GM19043 (cell line): ENCODE measurements around the gene TBL2.
"Not testable (repeated sequence)": the region's sequence is repeated elsewhere in the genome, so short reads cannot be mapped to it uniquely, and the experiment has no call there.

ENCODE experiments used
- ATAC-seq: cut with Tn5 transposase; IDR thresholded peaks from one replicate; pipeline ENCODE4 v1.9.1; 2021; ENCODE audit warnings: low read depth; ENCODE audit not compliant: unreplicated experiment

The TBL2 gene, protein sequence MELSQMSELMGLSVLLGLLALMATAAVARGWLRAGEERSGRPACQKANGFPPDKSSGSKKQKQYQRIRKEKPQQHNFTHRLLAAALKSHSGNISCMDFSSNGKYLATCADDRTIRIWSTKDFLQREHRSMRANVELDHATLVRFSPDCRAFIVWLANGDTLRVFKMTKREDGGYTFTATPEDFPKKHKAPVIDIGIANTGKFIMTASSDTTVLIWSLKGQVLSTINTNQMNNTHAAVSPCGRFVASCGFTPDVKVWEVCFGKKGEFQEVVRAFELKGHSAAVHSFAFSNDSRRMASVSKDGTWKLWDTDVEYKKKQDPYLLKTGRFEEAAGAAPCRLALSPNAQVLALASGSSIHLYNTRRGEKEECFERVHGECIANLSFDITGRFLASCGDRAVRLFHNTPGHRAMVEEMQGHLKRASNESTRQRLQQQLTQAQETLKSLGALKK

DNA sequence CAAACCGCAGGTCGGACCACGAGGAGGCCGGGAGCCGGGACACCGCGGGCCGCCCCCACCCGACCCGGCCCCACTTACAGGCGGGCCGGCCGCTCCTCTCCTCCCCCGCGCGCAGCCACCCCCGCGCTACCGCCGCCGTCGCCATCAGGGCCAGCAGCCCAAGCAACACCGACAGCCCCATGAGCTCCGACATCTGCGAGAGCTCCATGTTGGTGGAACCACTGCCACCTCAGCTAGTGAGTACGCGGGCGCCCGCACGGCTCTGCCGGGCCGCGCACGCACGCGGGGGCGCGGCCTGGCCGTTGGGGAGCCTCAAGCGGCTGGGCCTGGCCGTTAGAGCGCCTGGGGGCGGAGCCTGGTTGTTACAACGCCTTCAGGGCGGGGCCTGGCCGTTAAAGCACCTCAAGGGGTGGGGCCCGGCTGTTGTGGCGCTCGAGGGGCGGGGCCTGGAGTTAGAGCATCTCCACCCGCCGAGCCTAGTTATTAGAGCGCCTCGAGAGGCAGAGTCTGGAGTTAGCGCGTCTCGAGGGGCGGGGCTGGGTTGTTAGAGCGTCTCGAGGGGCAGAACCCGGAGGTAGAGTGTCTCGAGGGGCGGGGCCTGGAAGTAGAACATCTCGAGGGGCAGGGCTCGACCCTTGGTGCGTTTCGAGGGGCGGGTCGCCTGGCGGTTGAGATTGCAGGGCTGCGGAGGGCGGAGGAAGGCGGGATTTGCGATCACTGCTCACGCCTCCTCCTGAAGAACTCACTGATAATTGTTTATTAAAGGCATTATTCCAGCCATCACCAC lies at the start of gene TBL2:
Gene TBL2, minus strand, starts transcription at position 238 of the 787 bp plus-strand sequence. Its CDS starts 30 bp downstream, at position 208.
- peak; percentile 88 for ATAC-seq

DNA sequence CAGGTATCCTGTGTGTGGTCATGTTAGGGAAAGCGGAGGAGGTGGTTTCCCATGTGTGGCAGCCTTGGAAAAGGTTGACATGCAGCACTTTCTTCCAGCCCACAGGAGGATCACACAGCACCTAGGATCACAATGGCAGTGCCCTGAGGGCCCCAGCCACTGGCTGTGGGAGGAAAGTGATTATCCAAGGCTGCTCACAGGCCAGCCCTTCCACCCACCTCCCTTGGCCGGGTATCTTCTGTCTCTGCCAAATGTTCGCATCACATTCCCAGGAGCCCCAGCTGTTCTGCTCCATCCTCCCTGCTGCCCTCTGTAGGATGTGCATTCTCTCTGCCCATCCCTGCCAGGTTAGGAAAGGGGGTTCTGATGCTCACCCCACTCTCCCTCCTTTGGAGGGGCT lies 48.4 kb upstream of the TBL2 start:
- no peak for ATAC-seq

DNA sequence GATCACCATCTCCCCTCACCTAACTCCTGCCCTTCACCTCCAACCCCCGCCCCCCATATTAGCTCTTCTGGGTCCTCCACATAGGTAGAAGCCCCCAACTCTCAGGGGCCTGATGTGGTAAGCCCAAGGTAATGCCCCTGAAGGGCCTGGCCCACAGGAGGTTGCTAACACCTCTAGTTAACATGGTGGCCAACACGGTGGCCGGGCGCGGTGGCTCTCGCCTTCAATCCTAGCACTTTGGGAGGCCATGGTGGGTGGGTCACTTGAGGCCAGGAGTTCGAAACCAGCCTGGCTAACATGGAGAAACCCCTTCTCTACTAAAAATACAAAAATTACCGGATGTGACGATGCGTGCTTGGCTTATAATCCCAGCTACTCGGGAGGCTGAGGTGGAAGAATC lies 46.9 kb upstream of the TBL2 start:
- ATAC-seq, result no peak

DNA sequence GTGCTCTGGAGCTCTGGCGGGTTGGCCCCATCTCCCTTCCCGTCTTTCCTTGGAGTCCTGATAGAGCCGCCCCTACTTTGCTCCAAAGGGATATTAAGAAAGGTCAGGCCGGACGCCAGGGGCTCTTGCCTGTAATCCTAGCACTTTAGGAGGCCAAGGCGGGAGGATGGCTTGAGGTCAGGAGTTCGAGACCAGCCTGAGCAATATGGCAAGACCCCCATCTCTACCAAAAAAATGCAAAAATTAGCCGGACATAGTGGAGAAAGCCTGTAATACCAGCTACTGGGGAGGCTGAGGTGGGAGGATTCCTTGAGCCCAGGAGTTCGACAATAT lies 46.3 kb upstream of the TBL2 start:
- no peak for ATAC-seq

DNA sequence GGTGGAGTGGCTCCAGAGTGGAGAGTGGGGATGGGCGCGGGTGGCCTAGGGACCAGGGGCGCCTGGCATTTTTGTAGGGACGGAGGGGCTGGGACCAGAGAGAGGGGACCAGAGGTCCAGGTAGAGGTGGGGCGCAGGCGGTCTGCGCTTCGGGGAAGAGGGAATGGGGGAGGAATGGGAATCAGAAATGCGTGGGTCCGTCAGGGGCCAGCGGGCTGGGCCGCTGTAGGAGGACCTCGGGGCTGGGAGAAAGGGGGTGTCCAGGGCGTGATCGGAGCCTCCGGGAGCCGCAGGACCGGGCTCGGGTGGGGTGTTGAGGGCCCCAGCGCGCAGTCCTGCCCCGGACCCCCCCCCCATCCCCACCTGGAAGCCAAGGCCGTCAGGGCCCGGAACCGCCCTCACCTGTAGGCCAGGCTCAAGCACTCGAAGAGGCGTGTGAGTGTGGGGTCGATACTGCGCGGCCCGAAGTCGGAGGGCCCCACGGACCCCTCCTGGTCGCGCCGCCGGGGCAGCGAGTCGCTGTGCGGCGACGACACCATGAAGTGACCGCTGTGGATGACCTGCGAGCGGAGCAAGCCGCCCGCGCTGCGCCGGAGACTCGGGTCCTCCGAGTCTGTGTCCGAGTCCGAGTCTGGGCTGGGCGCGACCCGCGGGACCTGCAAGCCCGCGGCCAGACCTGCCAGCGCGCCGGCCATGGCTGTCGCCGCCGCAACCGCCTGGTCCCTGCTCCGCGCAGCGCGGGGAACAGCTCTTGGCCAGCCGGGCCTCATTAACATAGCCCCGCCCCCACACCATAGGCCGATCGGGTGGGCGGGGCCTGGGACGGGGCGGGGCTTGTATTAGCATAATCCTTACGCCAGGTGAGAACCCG lies 45.7 kb upstream of the TBL2 start, which contains the start of gene MLXIPL:
Gene MLXIPL, minus strand, starts transcription at position 725 of the 871 bp plus-strand sequence. Its CDS starts 30 bp downstream, at position 695.
- no peak for ATAC-seq

DNA sequence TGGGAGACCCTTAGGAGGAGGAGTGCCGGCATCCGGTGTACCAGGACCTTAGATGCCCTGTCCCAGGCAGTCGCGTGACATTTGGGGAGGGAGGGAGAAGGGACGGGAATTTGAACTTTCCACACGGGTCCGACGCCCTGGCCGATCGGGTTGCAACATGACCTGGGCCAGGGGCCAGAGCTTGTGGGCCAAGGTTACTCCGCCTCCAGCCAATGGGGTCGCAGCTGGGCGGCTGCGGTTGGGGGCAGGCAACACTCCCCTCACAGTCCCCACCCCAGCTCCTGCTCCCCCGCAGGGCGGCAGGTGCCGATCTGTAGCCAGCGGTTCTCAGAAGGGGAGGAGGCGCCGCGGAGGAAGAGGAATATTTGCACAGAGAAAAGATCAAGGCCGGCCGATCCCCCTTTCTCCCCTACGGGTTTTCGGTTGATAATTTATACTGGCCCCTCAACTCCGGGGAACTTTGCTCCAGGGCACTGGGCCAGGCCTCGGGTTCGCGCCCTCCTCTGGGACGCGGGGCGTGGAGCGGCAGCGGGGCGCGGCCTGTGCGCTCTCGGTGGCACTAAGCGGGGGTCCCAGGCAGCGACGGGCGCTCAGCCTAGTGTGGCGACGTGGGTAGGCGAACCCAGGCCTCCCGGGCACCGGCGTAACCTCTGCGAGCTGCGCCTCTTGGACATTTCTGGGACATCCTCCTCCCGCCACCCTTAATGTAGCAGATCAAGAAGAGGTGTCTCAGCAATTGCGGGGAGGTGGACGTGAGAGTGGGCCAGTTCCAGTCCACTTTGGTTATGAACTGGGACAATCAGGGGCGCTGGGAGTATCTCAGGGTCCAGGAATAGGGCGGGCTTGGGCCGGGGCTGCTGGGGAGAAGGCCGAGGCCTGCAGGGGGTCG lies 44.8 kb upstream of the TBL2 start:
- no peak for ATAC-seq

DNA sequence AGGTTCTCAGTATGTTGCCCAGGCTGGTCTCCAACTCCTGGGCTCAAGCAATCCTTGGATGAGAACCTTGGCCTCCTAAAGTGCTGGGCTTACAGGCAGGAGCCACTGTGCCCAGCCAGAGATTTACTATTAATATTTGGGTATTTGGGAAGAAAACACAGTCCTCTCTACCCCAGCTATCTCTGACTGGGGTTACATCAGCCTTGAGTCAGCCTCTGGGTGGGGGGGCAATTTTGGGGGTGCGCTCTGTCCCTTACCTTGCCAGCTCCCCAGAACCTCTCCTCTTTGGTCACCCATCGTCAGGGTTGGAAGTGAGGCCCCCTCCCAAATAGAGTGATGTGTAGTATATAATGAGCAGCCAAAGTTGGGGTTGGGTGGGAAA lies 44.1 kb upstream of the TBL2 start:
- ATAC-seq, result no peak

DNA sequence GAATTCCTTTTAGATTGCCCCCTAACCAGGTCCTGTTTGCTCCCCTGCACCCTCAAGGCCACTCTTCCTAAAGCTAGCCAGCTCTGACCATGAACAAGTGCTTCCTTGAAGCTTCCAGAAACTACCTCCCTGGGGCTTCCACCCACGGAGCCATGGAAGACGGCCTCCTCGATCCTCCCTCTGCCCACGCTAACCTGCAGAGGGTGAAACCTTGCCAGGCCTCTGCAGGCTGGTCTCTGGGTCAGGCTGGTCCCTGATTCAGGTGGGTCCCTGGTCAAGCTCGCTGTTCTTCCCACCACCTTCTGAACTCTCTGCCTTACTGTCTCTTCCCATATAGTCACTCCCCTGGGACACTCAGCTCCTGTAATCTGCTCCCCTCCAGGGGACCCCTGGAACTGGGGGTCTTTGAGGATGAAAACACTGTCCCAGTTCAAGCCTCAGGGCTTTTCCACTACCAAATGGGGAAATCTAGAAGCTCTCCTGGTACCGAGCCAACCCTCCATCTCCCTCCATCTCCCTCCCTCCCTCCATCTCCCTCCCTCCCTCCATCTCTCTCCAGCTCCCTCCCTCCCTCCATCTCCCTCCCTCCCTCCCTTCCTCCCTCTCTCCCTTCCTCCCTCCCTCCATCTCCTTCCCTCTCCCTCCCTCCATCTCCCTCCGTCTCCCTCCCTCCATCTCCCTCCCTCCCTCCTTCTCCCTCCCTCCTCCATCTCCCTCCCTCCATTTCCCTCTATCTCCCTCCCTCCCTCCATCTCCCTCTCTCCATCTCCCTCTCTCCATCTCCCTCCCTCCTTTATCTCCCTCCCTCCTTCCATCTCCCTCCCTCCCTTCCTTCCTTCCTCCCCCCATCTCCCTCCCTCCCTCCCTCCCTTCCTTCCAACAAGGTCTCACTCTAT lies 43.0 kb upstream of the TBL2 start:
- ATAC-seq, result no peak

DNA sequence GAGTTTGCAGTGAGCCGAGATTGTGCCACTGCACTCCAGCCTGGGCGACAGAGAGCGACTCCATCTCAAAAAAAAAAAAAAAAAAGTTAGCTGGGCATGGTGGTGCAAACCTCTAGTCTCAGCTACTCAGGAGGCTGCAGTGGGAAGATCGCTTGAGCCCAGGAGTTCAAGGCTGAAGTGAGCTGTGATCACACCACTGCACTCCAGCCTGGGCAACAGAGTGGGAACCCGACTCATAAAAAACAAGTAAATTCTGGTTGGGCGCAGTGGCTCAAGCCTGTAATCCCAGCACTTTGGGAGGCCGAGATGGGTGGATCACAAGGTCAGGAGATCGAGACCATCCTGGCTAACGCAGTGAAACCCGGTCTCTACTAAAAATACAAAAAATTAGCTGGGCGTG lies 41.0 kb upstream of the TBL2 start:
- not testable (repeated sequence) for ATAC-seq

DNA sequence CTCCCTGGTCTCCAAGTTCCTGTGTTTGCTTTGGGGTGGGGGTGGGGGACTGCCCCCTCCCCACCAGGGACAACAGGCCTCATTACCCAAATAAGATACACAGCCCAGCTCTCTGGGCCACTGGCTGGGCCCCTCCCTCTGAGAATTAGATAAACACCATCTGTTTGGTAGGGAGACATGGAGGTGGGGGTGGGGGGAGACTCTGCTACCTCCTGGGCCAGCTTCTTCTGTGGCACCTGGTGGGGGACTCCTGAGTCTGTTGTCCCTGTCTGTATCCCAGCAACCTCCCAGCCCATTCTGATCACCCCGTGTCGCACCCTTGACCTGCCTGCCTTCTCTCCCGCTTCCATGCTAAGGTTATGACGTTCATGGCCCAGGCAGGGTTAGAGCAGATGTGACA lies 40.2 kb upstream of the TBL2 start:
- ATAC-seq, result no peak

DNA sequence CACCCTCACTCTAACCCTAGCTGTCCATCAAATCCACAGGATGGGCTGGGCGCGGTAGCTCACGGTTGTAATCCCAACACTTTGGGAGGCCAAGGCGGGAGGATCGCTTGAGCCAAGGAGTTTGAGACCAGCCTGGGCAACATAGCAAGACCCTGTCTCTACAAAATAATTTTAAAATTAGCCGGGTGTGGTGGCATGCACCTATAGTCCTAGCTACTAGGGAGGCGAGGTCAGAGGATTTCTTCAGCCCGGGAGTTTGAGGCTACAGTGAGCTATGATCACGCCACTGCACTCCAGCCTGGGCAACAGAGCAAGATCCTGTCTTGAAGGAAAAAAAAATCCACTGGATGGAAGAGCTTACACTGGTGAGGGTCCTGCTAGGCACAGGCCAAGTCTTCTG lies 39.1 kb upstream of the TBL2 start:
- not testable (repeated sequence) for ATAC-seq

DNA sequence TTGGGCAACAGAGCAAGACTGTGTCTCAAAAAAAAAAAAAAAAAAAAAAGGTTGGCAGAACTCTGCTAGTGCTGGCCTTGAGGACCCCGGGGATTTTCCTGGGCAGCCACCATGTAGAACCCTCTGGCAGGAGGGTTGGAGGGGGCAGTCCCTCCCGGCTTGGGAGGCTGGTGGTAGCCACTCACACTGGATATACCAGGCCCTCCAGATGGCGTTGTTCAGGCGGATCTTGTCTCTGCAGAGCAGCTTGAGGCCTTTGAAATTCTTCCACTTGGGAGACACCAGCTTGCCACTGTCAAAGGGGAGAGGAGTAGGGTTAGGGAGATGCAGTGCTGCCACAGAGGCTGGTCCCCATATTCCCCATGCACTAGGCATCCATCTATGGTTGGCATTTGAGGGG lies 37.5 kb upstream of the TBL2 start:
- no peak for ATAC-seq

DNA sequence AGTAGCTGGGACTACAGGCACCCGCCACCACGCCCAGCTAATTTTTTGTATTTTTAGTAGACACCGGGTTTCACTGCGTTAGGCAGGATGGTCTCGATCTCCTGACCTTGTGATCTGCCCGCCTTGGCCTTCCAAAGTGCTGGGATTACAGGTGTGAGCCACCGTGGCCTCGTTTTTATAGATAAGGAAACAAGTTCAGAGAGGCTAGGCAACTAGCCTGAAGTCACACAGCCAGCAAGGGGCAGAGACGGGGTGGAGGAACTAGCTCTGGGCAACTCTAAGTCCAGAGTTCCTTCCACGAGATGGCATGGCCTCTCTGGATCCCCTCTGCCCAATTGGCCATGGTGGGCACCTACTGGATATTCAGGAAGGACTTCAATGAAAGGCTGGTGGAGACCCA lies 36.6 kb upstream of the TBL2 start:
- not testable (repeated sequence) for ATAC-seq

DNA sequence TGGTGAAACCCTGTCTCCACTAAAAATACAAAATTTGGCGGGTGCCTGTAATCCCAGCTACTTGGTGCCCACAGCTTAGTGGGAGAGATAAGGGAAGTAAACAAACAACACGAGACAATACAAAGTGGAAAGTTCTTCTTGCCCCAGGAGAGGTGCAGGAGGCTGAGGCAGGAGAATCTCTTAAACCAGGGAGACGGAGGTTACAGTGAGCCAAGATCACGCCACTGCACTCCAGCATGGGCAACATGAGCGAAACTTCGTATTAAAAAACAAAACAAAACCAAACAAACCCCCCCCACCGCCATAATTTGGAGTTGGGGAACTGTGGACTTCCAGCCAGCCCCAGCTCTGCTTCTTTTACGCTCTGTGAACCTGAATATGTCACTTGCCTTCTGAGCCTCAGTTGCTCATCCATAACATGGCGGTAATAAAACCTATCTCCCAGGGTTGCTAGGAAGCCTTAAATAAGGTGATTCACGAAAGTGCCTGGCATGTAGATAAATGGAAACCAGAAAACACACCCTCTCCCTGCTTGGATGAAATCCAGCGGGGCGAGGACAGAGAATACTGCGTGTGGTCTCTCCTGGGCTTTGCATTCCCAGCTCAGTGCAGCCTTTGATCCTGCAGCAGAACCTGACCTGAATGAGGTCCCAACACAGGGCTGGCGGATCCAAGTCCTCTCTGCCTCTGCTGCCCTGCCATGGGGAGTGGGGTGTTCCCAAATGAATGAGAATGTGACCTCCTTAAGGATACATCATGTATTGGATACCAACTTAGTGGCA lies 35.8 kb upstream of the TBL2 start:
- ATAC-seq, result no peak

DNA sequence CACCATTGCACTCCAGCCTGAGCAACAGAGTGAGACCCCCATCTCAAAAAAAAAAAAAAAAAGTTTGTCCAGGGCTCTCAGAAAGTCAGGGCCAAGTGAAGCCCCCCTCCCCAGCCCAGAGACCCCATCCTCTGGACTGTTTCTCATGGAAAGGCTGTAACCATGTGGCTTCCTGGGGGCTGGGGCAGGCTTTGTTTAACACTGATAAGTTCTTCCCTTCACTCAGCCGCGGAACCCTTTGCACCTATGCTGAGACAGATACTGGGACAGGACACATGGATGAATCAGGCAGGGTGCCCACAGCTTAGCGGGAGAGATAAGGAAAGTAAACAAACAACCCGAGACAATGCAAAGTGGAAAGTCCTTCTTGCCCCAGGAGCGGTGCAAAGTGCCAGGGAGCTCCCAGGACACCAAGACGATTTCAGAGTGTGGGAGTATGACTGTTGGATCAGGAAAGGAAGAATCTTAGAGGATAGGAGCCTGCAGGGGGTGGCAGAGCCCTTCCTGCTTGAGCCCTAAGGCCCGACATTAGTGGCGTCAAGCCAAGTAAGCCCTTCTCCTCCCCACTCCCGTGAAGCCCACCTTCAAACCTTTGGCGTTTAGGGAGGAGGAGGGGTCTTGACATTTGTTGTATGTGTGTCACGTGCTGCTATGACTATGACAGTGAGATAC lies 34.4 kb upstream of the TBL2 start:
- ATAC-seq, result no peak

DNA sequence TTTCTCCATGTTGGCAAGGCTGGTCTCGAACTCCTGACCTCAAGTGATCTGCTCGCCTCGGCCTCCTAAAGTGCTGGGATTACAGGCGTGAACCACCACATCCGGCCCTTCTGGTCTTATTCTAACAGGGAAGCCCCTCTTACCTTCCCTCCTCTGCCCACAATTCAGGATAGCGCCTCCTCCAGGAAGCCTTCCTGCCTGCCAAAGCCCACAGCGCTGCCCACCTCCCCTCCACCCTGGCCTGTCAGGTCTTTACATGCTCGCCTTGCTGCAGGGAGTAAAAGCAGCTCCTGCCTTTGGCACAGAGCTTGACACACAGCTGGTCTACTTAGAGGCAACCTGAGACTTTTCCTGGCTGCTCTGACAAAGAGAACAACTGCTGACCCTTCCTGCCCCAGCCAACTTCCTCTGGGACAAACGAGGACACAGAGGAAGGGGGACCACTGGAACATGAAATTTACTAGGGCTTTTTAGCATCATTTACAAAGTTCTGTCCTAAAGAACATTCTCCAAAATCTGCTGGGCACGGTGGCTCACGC lies 32.7 kb upstream of the TBL2 start:
- ATAC-seq, result no peak

DNA sequence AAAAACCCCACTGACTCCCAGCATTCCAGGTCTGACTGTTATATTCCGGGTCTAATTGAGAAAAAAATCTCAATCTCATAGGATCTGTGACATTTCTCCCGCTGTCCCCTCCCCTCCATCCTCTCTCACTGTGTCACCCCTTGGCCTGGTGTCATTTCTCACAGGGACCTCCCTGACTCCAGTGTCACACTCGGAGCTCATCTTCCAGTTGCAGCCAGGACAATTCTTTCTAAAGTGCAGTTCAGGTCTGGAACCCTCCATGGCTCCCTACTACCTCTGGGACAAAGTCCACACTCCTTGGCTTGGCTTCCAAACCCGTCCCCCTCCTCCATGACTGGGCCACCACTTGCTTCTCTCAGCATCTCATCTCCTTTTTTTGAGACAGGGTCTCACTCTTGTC lies 31.7 kb upstream of the TBL2 start:
- no peak for ATAC-seq

DNA sequence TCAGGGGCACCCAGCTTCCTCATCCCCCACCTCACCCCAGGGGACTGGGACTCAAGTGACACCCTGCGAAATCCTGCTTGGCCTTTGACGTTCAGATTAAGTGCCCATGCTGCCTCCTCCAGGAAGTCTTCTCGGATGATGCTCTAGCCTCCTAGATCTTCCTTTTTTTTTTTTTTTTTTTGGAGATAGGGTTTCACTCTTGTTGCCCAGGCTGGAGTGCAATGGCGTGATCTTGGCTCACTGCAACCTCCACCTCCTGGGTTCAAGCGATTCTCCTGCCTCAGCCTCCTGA lies 29.3 kb upstream of the TBL2 start:
- ATAC-seq, result not testable (repeated sequence)
